Trophoblast cell (in vitro differentiated cells and primary cell): ENCODE data around the gene WAC.

Experiments used
- DNase-seq, 2 donors: peaks; one replicate each; pipeline ENCODE4 v3.0.0-alpha.2; 2016
- H2AFZ ChIP-seq: 2 replicates; pipeline ENCODE4 v1.6.1; 2013; ENCODE audit warnings: low read length, moderate library complexity, mild to moderate bottlenecking; ENCODE audit not compliant: insufficient read depth, poor library complexity
- H2AK5ac ChIP-seq: 2 replicates; pipeline ENCODE4 v1.6.1; 2013; ENCODE audit warnings: mild to moderate bottlenecking, low read length
- H2BK120ac ChIP-seq: 2 replicates; pipeline ENCODE4 v1.6.1; 2013; ENCODE audit warnings: low read length, mild to moderate bottlenecking, moderate library complexity; ENCODE audit not compliant: insufficient read depth, poor library complexity
- H2BK12ac ChIP-seq: 2 replicates; pipeline ENCODE4 v1.6.1; 2013; ENCODE audit warnings: mild to moderate bottlenecking, low read length, moderate library complexity
- H2BK5ac ChIP-seq: 2 replicates; pipeline ENCODE4 v1.6.1; 2013; ENCODE audit warnings: low read length, low read depth, moderate library complexity, mild to moderate bottlenecking; ENCODE audit not compliant: poor library complexity
- H3K14ac ChIP-seq: 2 replicates; pipeline ENCODE4 v1.6.1; 2013; ENCODE audit warnings: mild to moderate bottlenecking, low read length
- H3K18ac ChIP-seq: 2 replicates; pipeline ENCODE4 v1.6.1; 2013; ENCODE audit warnings: mild to moderate bottlenecking, low read length
- H3K23ac ChIP-seq: 2 replicates; pipeline ENCODE4 v1.6.1; 2013; ENCODE audit warnings: low read length
- H3K27ac ChIP-seq: 2 replicates; pipeline ENCODE4 v1.5.1; 2013; ENCODE audit warnings: low read depth, mild to moderate bottlenecking, inconsistent platforms, low read length, moderate library complexity
- H3K27me3 ChIP-seq: 2 replicates; pipeline ENCODE4 v1.6.1; 2013; ENCODE audit warnings: inconsistent platforms, mild to moderate bottlenecking, low read length, moderate library complexity; ENCODE audit not compliant: insufficient read depth
- H3K36me3 ChIP-seq, 2 experiments: 1 replicate in 1 of 2; 2 replicates in 1 of 2; pipeline ENCODE4 v1.6.1; 2013; ENCODE audit warnings: low read length in 2 of 2, mild to moderate bottlenecking in 2 of 2, moderate library complexity in 1 of 2; ENCODE audit not compliant: insufficient read depth in 2 of 2, control insufficient read depth in 1 of 2
- H3K4ac ChIP-seq: 2 replicates; pipeline ENCODE4 v1.6.1; 2013; ENCODE audit warnings: low read depth, mild to moderate bottlenecking, low read length, moderate library complexity
- H3K4me1 ChIP-seq, 2 experiments: 1 replicate in 1 of 2; 2 replicates in 1 of 2; pipeline ENCODE4 v1.6.1; 2013; ENCODE audit warnings: low read length in 2 of 2, mild to moderate bottlenecking in 2 of 2, moderate library complexity in 1 of 2; ENCODE audit not compliant: insufficient read depth in 2 of 2, control insufficient read depth in 1 of 2
- H3K4me2 ChIP-seq: 2 replicates; pipeline ENCODE4 v1.6.1; 2013; ENCODE audit warnings: inconsistent platforms, mild to moderate bottlenecking, low read length, moderate library complexity
- H3K4me3 ChIP-seq: 2 replicates; pipeline ENCODE4 v1.5.1; 2013; ENCODE audit warnings: mild to moderate bottlenecking, low read depth, low read length, inconsistent platforms
- H3K79me1 ChIP-seq: one replicate; pipeline ENCODE4 v1.6.1; 2013; ENCODE audit warnings: low read length
- H3K79me2 ChIP-seq: 2 replicates; pipeline ENCODE4 v1.6.1; 2013; ENCODE audit warnings: low read length, mild to moderate bottlenecking; ENCODE audit not compliant: control insufficient read depth, insufficient read depth, poor library complexity
- H3K9ac ChIP-seq: 2 replicates; pipeline ENCODE4 v1.6.1; 2013; ENCODE audit warnings: mild to moderate bottlenecking, low read length
- H3K9me3 ChIP-seq: 2 replicates; pipeline ENCODE4 v1.6.1; 2013; ENCODE audit warnings: low read depth, mild to moderate bottlenecking, control low read depth, inconsistent platforms, low read length; ENCODE audit not compliant: insufficient read depth
- H4K12ac ChIP-seq: 2 replicates; pipeline ENCODE4 v1.6.1; 2013; ENCODE audit warnings: low read depth, mild to moderate bottlenecking, low read length, moderate library complexity
- H4K8ac ChIP-seq: 2 replicates; pipeline ENCODE4 v1.6.1; 2013; ENCODE audit warnings: low read depth, mild to moderate bottlenecking, low read length, moderate library complexity
- H4K91ac ChIP-seq: one replicate; pipeline ENCODE4 v1.6.1; 2013; ENCODE audit warnings: low read depth, mild to moderate bottlenecking, low read length, moderate library complexity
- WGBS: extraction: QIAGEN DNeasy Blood & Tissue Kit; methylation state at CpG from one replicate; pipeline ENCODE4 v1.1.7; 2013; ENCODE audit warnings: missing lambda C conversion rate; ENCODE audit not compliant: insufficient read length, insufficient coverage; ENCODE audit errors: extremely low coverage; 5-methylcytosine and 5-hydroxymethylcytosine counted together

The WAC gene

GRCh38 chr10:28530751-28531150 is 2.2 kb upstream of the WAC start:
- H3K4ac ChIP-seq: no peak overlapping the region
- H2BK120ac ChIP-seq: no peak overlapping the region
- no peak overlapping the region for H3K4me3 ChIP-seq
- no peak overlapping the region for H3K9ac ChIP-seq
- no peak overlapping the region for H3K27ac ChIP-seq
- no peak overlapping the region for H2BK5ac ChIP-seq
- no peak overlapping the region for H3K4me2 ChIP-seq
- H3K27me3 ChIP-seq: no peaks in the 10 kb centered on the region
- H4K8ac ChIP-seq: no peak overlapping the region
- H4K12ac ChIP-seq: no peak overlapping the region
- no peak overlapping the region for H3K14ac ChIP-seq
- H2BK12ac ChIP-seq: no peak overlapping the region
- H4K91ac ChIP-seq: no peak overlapping the region
- no peak overlapping the region for H3K23ac ChIP-seq
- DNase-seq: peak in 1 of 2 donors; percentile 7
- no peak overlapping the region for H2AK5ac ChIP-seq
- no CpG with 5 or more reads among the region's 3 CpGs for WGBS
- H3K9me3 ChIP-seq: no peaks in the 10 kb centered on the region
- H3K4me1 ChIP-seq: no peaks in the 10 kb centered on the region
- H3K79me1 ChIP-seq: peaks cover 23% of the 10 kb centered on the region
- no peak overlapping the region for H3K18ac ChIP-seq
- H3K36me3 ChIP-seq: peaks cover under 1 to 3% of the 10 kb centered on the region in 2 experiments
- H2AFZ ChIP-seq: no peak overlapping the region
- H3K79me2 ChIP-seq: peaks cover 23% of the 10 kb centered on the region

GRCh38 chr10:28533186-28533564 is 257 bp downstream of the WAC start:
- no peak for DNase-seq
- peak overlapping the region; percentile 27 for H2AK5ac ChIP-seq
- H2BK5ac ChIP-seq: peak overlapping the region; percentile 78
- H3K27ac ChIP-seq: peak overlapping the region; percentile 94
- H3K23ac ChIP-seq: no peak overlapping the region
- H3K27me3 ChIP-seq: no peaks in the 10 kb centered on the region
- H2BK120ac ChIP-seq: peak overlapping the region; percentile 86
- peak overlapping the region; percentile 87 for H3K4ac ChIP-seq
- no CpG with 5 or more reads among the region's 52 CpGs for WGBS
- H4K12ac ChIP-seq: peak overlapping the region; percentile 45
- H3K79me2 ChIP-seq: peaks cover 24% of the 10 kb centered on the region
- H3K4me2 ChIP-seq: no peak overlapping the region
- H2BK12ac ChIP-seq: no peak overlapping the region
- peak overlapping the region; percentile 100 for H3K14ac ChIP-seq
- H3K9ac ChIP-seq: peak overlapping the region; percentile 99
- H2AFZ ChIP-seq: peak overlapping the region; percentile 86
- no peaks in the 10 kb centered on the region for H3K9me3 ChIP-seq
- peaks cover 23% of the 10 kb centered on the region for H3K79me1 ChIP-seq
- peaks cover 6 to 10% of the 10 kb centered on the region in 2 experiments for H3K36me3 ChIP-seq
- no peaks in the 10 kb centered on the region for H3K4me1 ChIP-seq
- H4K91ac ChIP-seq: peak overlapping the region; percentile 82
- peak overlapping the region; percentile 73 for H4K8ac ChIP-seq
- H3K4me3 ChIP-seq: peak overlapping the region; percentile 98
- H3K18ac ChIP-seq: peak overlapping the region; percentile 100

GRCh38 chr10:28533571-28534304 is 820 bp downstream of the WAC start:
- Histone ChIP-seq H2BK120ac (peak overlapping the region; percentile 86), H3K4me3 (peak overlapping the region; percentile 98), H2AK5ac (peak overlapping the region; percentile 76), H3K27me3 (no peaks in the 10 kb centered on the region), H3K4me1 (no peaks in the 10 kb centered on the region), H3K79me1 (peaks cover 23% of the 10 kb centered on the region), H3K4ac (peak overlapping the region; percentile 99), H4K12ac (peak overlapping the region; percentile 70), H3K9me3 (no peaks in the 10 kb centered on the region), H2AFZ (peak overlapping the region; percentile 86), H3K9ac (peak overlapping the region; percentile 100), H3K27ac (peak overlapping the region; percentile 94), H3K18ac (peak overlapping the region; percentile 100), H4K8ac (peak overlapping the region; percentile 80), H3K79me2 (peaks cover 27% of the 10 kb centered on the region), H3K23ac (no peak overlapping the region), H3K36me3 (peaks cover 10 to 15% of the 10 kb centered on the region in 2 experiments), H2BK12ac (no peak overlapping the region), H3K14ac (peak overlapping the region; percentile 100), H4K91ac (peak overlapping the region; percentile 87), H2BK5ac (peak overlapping the region; percentile 90), H3K4me2 (peak overlapping the region; percentile 77)
- no CpG with 5 or more reads among the region's 64 CpGs for WGBS
- DNase-seq: peak in 1 of 2 donors; percentile 70

- Histone ChIP-seq H3K27me3 (no peaks in the 10 kb centered on the region), H4K12ac (no peak overlapping the region), H2BK12ac (no peak overlapping the region), H3K9ac (no peak overlapping the region), H3K4me3 (no peak overlapping the region), H3K27ac (no peak overlapping the region), H3K14ac (no peak overlapping the region), H3K4me2 (no peak overlapping the region), H2AFZ (no peak overlapping the region), H4K8ac (no peak overlapping the region), H3K36me3 (peaks cover 15 to 19% of the 10 kb centered on the region in 2 experiments), H3K9me3 (no peaks in the 10 kb centered on the region), H2BK120ac (no peak overlapping the region), H3K18ac (no peak overlapping the region), H2BK5ac (no peak overlapping the region), H3K4ac (peak overlapping the region; percentile 97), H3K79me1 (peaks cover 23% of the 10 kb centered on the region), H3K79me2 (peaks cover 29% of the 10 kb centered on the region), H4K91ac (no peak overlapping the region), H3K23ac (no peak overlapping the region), H2AK5ac (no peak overlapping the region), H3K4me1 (no peaks in the 10 kb centered on the region)
- DNase-seq: no peak
- WGBS: no CpG with 5 or more reads among the region's 6 CpGs
Observed at GRCh38 chr10:28535846-28536245, 2.9 kb downstream of the WAC start.
